DMS114 treated with DMSO at 0.1 percent for 48 hours (cell line): ENCODE data around the gene SLC25A6.
"Not testable (repeated sequence)": the region's sequence is repeated elsewhere in the genome, so short reads cannot be mapped to it uniquely, and the experiment has no call there.

Experiments used
- DNase-seq: peaks from one replicate; lab custom pipeline; 2025; ENCODE audit not compliant: unreplicated experiment; lab: John Stamatoyannopoulos, UW

Gene SLC25A6

DNA sequence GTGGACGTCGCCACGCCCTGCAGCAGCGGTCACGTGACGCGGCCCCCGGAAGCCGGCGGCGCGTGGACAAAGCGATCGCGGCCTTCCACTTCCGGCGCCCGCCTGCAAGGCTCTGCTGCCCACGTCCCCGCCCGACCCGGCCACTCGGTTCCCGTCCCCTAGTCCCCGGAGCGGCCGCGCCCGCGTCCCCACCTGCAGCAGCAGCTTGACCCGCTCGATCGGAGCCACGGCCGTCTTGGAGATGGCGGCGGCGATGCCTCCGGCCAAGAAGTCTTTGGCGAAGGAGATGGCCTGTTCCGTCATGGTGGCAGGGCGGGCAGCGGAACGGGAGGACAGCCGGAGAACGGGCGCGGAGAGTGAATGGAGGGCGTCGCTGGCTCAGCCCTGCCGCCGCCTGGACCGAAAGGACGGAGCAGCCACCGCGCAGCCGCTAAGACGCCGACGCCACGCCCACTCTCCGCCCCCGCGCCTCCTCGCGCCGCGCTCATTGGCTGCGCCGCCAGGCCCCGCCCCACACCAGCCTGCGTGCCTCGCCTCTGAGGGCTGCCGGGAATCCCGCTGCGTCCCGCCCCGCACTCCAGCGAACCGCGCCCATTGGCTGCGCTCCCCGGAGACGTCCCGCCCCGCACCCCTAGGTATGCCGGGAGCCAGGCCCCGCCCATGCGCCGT lies at the start of gene SLC25A6:
Gene SLC25A6 (minus strand): TSS at position 407 of the 669 bp plus-strand sequence. CDS start 104 bp downstream, at position 303.
- no peak for DNase-seq

- no peak for DNase-seq
Observed at GRCh38 chrX:1440506-1440905, 48.6 kb upstream of the SLC25A6 start.

GRCh38 chrX:1435241-1435895 lies 43.5 kb upstream of the SLC25A6 start:
- no peak for DNase-seq

GRCh38 chrX:1434871-1435240 lies 42.9 kb upstream of the SLC25A6 start:
- DNase-seq, result no peak

DNA sequence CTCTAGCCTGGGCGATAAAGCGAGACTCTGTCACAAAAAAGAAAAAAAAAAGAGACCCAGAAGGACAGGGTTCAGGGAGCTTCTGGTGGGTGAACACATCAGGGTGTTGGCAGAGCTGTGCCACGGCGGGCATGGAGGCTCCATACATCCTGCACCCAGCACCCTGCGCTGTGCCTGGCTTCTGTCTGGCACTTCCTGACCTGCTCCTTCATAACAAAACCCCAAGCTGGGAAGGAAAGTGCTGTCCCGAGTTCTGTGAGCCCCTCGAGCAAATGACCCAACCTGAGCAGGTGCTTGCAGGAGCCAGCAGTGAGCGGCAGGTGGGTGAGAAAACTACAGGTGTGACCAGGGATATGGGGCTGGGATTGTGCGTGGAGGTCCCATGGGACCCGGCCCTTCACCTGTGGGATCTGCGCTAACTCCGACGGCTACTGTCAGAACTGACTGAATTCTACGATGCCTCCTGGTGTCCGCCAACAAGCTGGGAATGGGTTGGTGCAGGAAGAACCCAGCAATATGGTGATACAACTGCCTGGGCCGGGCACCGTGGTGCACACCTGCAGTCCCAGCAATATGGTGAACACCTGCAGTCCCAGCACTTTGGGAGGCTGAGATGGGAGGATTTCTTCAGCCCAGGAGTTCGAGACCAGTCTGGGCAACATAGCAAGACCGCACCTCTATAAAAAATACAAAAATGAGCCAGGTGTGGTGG lies 41.9 kb upstream of the SLC25A6 start:
- DNase-seq, result no peak

GRCh38 chrX:1430451-1430850 lies 38.5 kb upstream of the SLC25A6 start:
- no peak for DNase-seq

- no peak for DNase-seq
Observed at GRCh38 chrX:1427756-1428155, 35.8 kb upstream of the SLC25A6 start.

- not testable (repeated sequence) for DNase-seq
Observed at GRCh38 chrX:1426321-1426720, 34.4 kb upstream of the SLC25A6 start.

- no peak for DNase-seq
Observed at GRCh38 chrX:1425381-1425780, 33.5 kb upstream of the SLC25A6 start.

GRCh38 chrX:1424147-1424851 lies 32.4 kb upstream of the SLC25A6 start:
- DNase-seq, result no peak

- no peak for DNase-seq
Observed at GRCh38 chrX:1423215-1423614, 31.3 kb upstream of the SLC25A6 start.

DNA sequence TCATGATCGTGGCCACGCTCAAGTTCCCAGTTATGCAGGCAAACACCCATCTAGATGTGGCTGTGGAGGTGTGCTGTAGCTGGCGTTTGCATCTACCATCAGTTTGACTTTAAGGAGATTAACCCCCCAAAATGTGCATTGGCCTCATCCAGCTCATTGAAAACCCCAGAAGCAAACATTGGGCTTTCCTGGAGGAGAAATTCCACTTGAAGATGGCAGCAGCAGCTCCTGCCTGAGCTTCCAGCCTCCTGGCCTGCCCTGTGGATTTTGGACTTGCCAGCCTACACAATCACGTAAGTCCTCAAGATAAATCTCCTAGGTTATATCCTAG lies 30.2 kb upstream of the SLC25A6 start:
- DNase-seq, result no peak

- no peak for DNase-seq
Observed at GRCh38 chrX:1421433-1422134, 29.7 kb upstream of the SLC25A6 start.

DNA sequence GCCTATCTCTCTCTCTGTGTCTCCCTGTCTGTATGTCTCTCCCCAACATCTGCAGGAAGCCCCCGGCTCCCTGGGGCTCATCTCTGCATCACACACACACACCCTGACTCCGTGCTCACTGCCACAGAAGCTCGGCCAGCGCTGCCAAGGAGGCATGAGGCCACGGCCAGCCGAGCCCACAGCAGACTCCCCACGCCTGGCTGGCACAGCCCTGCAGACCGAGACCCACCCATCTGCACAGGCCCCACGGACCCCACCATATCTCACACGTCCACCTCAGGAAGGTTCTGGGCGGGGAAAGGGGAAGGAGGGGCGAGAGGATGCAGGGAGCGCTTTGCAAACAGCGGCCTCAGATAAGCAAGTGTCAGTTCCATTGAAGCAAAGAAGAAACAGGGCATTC lies 28.5 kb upstream of the SLC25A6 start:
- DNase-seq, result no peak

DNA sequence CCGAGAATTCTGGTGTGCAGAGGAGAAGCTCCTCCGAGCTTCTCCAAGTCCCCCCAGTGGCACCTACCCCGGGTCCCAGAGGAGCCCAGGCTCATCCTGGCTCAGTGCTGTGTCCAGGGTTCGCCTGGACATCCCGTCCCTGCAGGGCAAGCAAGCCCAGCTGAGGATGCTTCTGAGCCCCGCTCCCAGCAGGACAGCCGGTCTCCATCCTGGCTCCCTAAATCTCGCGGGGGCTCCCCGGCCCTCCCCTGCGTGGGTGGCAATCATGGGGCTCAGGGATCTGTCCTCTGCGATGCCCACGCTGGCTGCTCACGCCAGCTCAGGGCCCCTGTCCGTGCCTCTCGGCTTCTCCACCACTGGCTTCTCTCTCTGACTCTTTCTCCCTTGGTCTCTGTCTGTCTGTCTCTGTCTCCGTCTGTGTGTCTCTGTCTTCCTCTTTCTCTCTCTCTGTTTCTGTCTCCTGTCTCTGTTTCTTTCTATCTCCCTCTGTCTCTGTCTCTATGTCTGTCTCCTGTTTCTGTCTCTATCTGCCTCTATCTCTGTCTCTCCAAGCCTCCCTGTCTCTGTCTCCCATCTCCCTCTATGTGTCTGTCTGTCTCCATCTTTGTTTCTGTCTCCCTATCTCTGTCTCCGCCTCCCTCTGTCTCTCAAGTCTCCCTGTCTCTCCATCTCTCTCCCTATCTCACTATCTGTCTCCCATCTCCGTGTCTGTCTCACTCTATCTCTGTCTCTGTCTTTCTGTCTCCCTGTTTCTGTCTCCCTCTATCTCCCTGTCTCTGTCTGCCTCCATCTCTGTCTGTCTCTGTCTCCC lies 27.8 kb upstream of the SLC25A6 start:
- DNase-seq, result no peak

DNA sequence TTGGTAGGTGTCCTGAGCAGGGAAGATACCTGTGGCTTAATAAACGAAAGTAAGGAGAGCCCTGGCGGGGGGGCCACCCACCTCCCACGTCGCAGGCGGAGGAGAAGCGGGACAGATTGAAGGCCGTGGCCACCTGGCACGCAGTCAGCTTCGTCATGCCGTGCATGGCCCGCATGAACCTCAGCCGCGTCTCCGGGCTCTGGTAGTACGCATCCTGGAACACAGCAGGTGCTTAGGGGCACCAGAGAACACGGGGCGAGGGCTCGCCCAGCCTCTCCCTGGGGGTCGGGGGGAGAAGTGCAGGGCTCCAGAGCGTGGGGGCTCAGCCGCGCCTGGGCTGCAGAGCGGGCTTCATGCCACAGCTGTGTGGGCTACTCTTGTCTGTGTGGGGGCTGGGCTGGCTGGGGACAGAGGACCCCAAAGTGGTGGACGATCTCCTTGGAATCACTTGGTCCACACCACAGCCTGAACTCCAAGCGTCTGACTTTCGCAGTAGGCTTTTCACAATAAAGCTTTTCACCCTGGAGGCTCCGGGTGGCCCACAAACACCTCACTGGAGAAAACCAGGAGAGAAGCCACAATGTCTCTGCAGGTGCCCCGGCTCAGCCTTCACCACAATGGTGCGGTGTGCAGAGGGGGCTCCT lies 27.1 kb upstream of the SLC25A6 start:
- no peak for DNase-seq

DNA sequence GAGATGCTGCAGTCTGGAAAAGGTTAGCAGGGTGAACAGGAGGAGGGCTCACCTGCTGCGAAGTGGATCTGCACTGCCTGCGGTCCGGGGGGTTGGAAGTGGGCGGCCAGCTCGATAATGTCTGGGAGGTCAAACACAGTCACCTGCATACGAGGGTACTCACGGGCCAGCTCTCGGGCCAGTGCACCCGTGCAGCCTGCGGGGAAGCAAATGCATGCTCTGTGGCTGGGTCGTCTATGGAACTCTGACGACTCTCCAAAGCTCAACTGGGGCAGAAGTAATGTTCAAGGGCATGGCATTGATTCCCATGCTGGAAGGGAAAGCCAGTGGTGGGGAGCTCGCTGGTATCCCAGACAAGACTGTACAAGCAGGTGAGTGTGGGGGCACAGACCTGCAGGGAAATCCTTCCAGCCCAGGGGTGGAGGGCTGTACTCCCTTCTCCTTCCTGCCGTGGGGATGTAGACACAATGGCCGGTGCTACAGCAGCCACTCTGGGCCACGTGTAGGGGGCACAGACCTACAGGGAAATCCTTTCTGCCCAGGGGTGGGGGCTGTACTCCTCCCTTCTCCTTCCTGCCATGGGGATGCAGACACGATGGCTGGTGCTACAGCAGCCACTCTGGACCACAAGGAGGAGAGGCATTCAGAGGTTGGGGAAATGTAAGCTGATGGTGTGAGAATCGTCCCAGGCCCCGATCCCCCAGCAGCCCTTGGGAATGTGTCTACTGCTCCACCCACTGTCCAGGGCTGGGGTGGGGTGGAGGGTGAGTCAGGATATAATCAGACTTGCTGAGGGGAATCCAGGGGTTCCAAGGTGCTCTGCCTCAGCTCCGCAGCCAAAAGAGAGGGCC lies 26.2 kb upstream of the SLC25A6 start:
- no peak for DNase-seq

GRCh38 chrX:1416965-1417760 lies 25.2 kb upstream of the SLC25A6 start:
- DNase-seq, result no peak
